HepG2 (cell line): Measurements from ENCODE around the gene CHN1. TPM values are rescaled to one million over a fixed set of nuclear protein-coding genes. Genes with fewer than 3 reads are reported as not detected.

Experiments used
- ATAC-seq: fragments of 200-7000 bp; cut with Tn5 transposase; 3 replicates; pipeline ENCODE4 v1.9.1; 2020; ENCODE audit warnings: mild to moderate bottlenecking, moderate library complexity
- BruUV-seq: library from RNA; stranded (reverse); fragments of 400-500 nt; replicated peaks from 2 replicates; lab custom pipeline; 2021; lab: Mats Ljungman, UMichigan
- CTCF ChIA-PET: fragments of 300-600 bp; formaldehyde crosslinking; extraction: SDS; loops from one replicate; lab custom pipeline; 2021; ENCODE audit warnings: low total read pairs, inconsistent platforms, low intra/inter-chr PET ratio; lab: Yijun Ruan, JAX
- POLR2A ChIA-PET: fragments of 350-600 bp; sonication (Branson Sonifier 250); formaldehyde crosslinking; loops from one replicate; lab custom pipeline; 2020; ENCODE audit warnings: antibody characterized with exemption, inconsistent platforms; lab: Yijun Ruan, JAX
- DNase-seq: peaks from one replicate; pipeline ENCODE4 v3.0.0-alpha.2; 2015; ENCODE audit warnings: low spot score
- FAIRE-seq: peaks from 3 replicates; lab custom pipeline; 2011; peaks lifted over from hg19 to GRCh38; lab: Jason Lieb, UNC
- H2AFZ ChIP-seq: one replicate; pipeline ENCODE4 v1.6.1; 2011; ENCODE audit warnings: low read length, inconsistent platforms
- H3K27ac ChIP-seq: fragments of 300-600 bp; 3 replicates; pipeline ENCODE4 v1.8.0; 2011; ENCODE audit warnings: mixed run types, mild to moderate bottlenecking, mixed read lengths, low read length, inconsistent platforms; ENCODE audit not compliant: insufficient read depth; ENCODE audit errors: extremely low read length
- H3K27me3 ChIP-seq, 2 experiments: fragments of 200-600 bp in 1 of 2; 2 replicates in 1 of 2; 3 replicates in 1 of 2; pipeline versions ENCODE4 v1.6.0 to v1.8.0; 2011; ENCODE audit warnings: low read length in 2 of 2, mild to moderate bottlenecking in 2 of 2, moderate library complexity in 2 of 2, inconsistent platforms in 1 of 2; ENCODE audit not compliant: insufficient read depth in 2 of 2, control insufficient read depth in 1 of 2
- H3K36me3 ChIP-seq, 2 experiments: fragments of 200-600 bp in 1 of 2; replicated peaks in 1 of 2; 2 replicates in 1 of 2; 3 replicates in 1 of 2; pipeline versions ENCODE4 v1.5.1 to v1.8.0; 2011; ENCODE audit warnings: low read length in 2 of 2, inconsistent platforms in 1 of 2; ENCODE audit not compliant: insufficient read depth in 2 of 2, control insufficient read depth in 1 of 2
- H3K4me1 ChIP-seq: 2 replicates; pipeline ENCODE4 v1.5.1; 2012; ENCODE audit warnings: low read length, inconsistent platforms; ENCODE audit not compliant: insufficient read depth
- H3K4me2 ChIP-seq: 2 replicates; pipeline ENCODE4 v1.6.0; 2011; ENCODE audit warnings: low read depth, low read length, inconsistent platforms
- H3K4me3 ChIP-seq, 3 experiments: fragments of 200-600 bp in 1 of 3; sonication (generic), shearing (Covaris generic) in 1 of 3; replicated peaks in 1 of 3; 2 replicates each; pipeline ENCODE4 v1.5.1; 2011 to 2016; ENCODE audit warnings: low read length in 3 of 3, inconsistent platforms in 2 of 3, low read depth in 2 of 3, mild to moderate bottlenecking in 2 of 3, control low read depth in 1 of 3, mixed read lengths in 1 of 3; ENCODE audit not compliant: insufficient read depth in 1 of 3
- H3K79me2 ChIP-seq: one replicate; pipeline ENCODE4 v1.6.1; 2011; ENCODE audit warnings: low read length, inconsistent platforms; ENCODE audit not compliant: insufficient read depth
- H3K9ac ChIP-seq: 2 replicates; pipeline ENCODE4 v1.6.0; 2011; ENCODE audit warnings: mild to moderate bottlenecking, low read depth, low read length, inconsistent platforms; ENCODE audit not compliant: insufficient read depth
- H3K9me3 ChIP-seq: 2 replicates; pipeline ENCODE4 v1.5.1; 2012; ENCODE audit warnings: mild to moderate bottlenecking, low read length
- H4K20me1 ChIP-seq: 2 replicates; pipeline ENCODE4 v1.6.0; 2011; ENCODE audit warnings: inconsistent platforms, mild to moderate bottlenecking, low read length, moderate library complexity; ENCODE audit not compliant: insufficient read depth
- CTCF ChIP-seq: sonication (generic); formaldehyde crosslinking; IDR thresholded peaks from 2 replicates; pipeline ENCODE4 v1.5.0; 2020; ENCODE audit warnings: mild to moderate bottlenecking, missing genetic modification reagents, moderate library complexity
- RBM22 ChIP-seq: fragments of 200-400 bp; formaldehyde crosslinking; optimal IDR thresholded peaks from 2 replicates; pipeline ENCODE3; 2017; ENCODE audit warnings: mild to moderate bottlenecking, low read length, moderate library complexity
- TBP ChIP-seq: sonication (generic); formaldehyde crosslinking; IDR thresholded peaks from 2 replicates; pipeline ENCODE4 v1.5.0; 2020; ENCODE audit warnings: missing genetic modification reagents
- WGBS: methylation state at CpG from one replicate; pipeline ENCODE4 v1.1.6; 2017; ENCODE audit warnings: low lambda C conversion rate; 5-methylcytosine and 5-hydroxymethylcytosine counted together
- in situ Hi-C: cut with HindIII; loops from 2 replicates; pipeline ENCODE4 v1.10.0; 2017; ENCODE audit warnings: low pct_unique_long_range_greater_than_20kb; ENCODE audit not compliant: extremely low pct_ligation_motif_present
- intact Hi-C: fragments of 100-400 bp; cut with micrococcal nuclease; formaldehyde crosslinking; loops from one replicate; pipeline ENCODE4 v1.10.0; 2022; ENCODE audit not compliant: unreplicated experiment
- polyA plus RNA-seq, 8 experiments: library from polyadenylated mRNA; depleted of rRNA in 3 of 8; stranded (reverse) in 7 of 8; unstranded in 1 of 8; fragments of >200 nt; fragmentation: Illumina TruSeq in 4 of 8; extraction: Trizol in 4 of 8; gene quantifications; 2 replicates each; pipeline versions ENCODE4 v1.2.1 to v1.2.3, GENCODE V29; 2011 to 2016; ENCODE audit warnings: low read depth in 4 of 8, missing spikeins in 1 of 8, mixed read lengths in 1 of 8; ENCODE audit not compliant: insufficient read depth in 1 of 8
- total RNA-seq, 5 experiments: library from RNA; depleted of rRNA; stranded (reverse); fragments of >200 nt; fragmentation: Illumina TruSeq; extraction: Trizol; gene quantifications; 2 replicates each; pipeline ENCODE4 v1.2.3, GENCODE V29; 2016; ENCODE audit warnings: low read depth in 1 of 5
- TF ChIP-seq, protein P1 (sequence below): sonication (generic); formaldehyde crosslinking; IDR thresholded peaks from 2 replicates; pipeline ENCODE4 v1.8.0; 2022; ENCODE audit warnings: mild to moderate bottlenecking, missing genetic modification reagents, moderate library complexity

CHN1 gene
- total and polyA plus RNA-seq, 2 of the 13 experiments (the other 11 are each of a cell fraction or from before 2014, with no cell fraction given) = 2.8 to 3.5 TPM

DNA sequence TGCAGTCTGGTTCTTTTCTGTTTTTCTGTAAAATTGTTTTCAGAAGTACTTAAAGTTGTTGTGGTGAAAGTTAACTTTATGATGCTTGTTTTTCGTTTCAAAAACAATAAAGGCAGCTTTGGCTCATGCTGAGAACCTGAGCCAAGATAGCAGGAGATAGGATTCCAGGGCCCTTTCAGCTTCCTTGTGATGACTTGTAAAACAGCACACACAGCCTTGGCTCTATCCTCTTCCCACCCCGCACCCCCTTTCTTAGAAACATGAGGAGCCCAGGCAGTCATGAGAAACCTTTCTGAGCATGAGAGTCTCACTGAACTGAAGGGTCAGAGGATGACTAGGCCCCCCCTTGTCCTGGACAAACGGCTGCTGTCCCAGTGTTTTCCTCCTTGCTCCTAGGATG is 228.5 kb downstream of the CHN1 start:
- in situ Hi-C loops = no loop called here

DNA sequence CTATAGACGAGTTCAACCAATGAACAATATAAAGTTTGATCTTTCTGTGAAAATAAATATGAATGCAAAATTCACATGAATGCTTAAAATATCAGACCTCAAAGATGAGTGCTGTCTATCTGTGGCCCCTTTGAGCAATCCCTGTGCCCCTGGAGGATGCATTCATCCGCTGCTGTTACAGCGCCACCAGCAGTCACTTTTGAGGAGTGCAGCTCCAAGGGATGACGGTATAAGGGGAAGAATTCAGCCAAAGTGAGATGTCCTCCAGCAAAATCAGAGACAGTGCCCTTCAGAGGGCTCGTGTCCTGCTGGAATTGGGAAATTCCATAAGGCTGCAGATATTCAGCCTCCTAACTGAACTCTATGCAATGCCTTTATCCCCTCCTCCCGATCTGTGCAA is 229.0 kb downstream of the CHN1 start:
- in situ Hi-C loops = no loop called here
- Histone ChIP-seq H3K4me2 (no peak overlapping the region), H3K79me2 (no peaks in the 10 kb centered on the region), H3K27ac (no peak overlapping the region), H3K36me3 (no peaks in the 10 kb centered on the region), H3K9ac (no peak overlapping the region), H3K4me1 (peaks cover 8% of the 10 kb centered on the region), H3K27me3 (peaks cover 5 to 64% of the 10 kb centered on the region in 2 experiments; a peak in 3 of 5 replicates), H3K4me3 (no peak overlapping the region), H4K20me1 (no peaks in the 10 kb centered on the region), H2AFZ (no peak overlapping the region), H3K9me3 (no peaks in the 10 kb centered on the region)
- no peak for ATAC-seq
- TF ChIP-seq TBP (CRISPR knock-in tag) (no peak), CTCF (peak; percentile 39; the same call in 1 of the 2 replicates)
- FAIRE-seq = no peak
- DNase-seq = no peak
- CTCF ChIA-PET = no interaction called here
- intact Hi-C loops = no loop called here
- 0% methylated on average over 6 of the region's 6 CpGs for WGBS
- POLR2A ChIA-PET = no interaction called here
- BruUV-seq = no TSS peak

More for the DNA sequence above, 228.5 kb downstream of the CHN1 start:
- FAIRE-seq = no peak
- BruUV-seq = no TSS peak
- POLR2A ChIA-PET = no interaction called here
- DNase-seq = no peak
- WGBS = under 1% methylated on average over 3 of the region's 3 CpGs
- no peak for ATAC-seq
- Histone ChIP-seq H3K4me3 (no peak overlapping the region), H3K27ac (no peak overlapping the region)
- no peak for TF ChIP-seq RBM22
- TF ChIP-seq, protein P1, sequence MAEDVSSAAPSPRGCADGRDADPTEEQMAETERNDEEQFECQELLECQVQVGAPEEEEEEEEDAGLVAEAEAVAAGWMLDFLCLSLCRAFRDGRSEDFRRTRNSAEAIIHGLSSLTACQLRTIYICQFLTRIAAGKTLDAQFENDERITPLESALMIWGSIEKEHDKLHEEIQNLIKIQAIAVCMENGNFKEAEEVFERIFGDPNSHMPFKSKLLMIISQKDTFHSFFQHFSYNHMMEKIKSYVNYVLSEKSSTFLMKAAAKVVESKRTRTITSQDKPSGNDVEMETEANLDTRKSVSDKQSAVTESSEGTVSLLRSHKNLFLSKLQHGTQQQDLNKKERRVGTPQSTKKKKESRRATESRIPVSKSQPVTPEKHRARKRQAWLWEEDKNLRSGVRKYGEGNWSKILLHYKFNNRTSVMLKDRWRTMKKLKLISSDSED = no peak
- TF ChIP-seq, all 625 proteins: peak for 0
- no peaks in the 10 kb centered on the region for H3K9me3 ChIP-seq
- intact Hi-C loops = no loop called here
- no peak overlapping the region for H3K4me2 ChIP-seq
- no peak overlapping the region for H3K9ac ChIP-seq
- peaks cover 5 to 69% of the 10 kb centered on the region in 2 experiments; a peak in 3 of 5 replicates for H3K27me3 ChIP-seq
- peaks cover 8% of the 10 kb centered on the region for H3K4me1 ChIP-seq
- no peak overlapping the region for H2AFZ ChIP-seq
- H3K36me3 ChIP-seq = no peaks in the 10 kb centered on the region
- H4K20me1 ChIP-seq = no peaks in the 10 kb centered on the region
- no peaks in the 10 kb centered on the region for H3K79me2 ChIP-seq
- CTCF ChIA-PET = no interaction called here
